Measurements from ENCODE around the gene HOXC10. TPM values are rescaled to one million over a fixed set of nuclear protein-coding genes. Genes with fewer than 3 reads are reported as not detected.

Gene HOXC10
- total and polyA plus RNA-seq, 2 of the 8 experiments (the other 6 are each of a cell fraction or from before 2014, with no cell fraction given): not detected

- Histone ChIP-seq H3K4me3 (ENCODE audit: extremely low read depth in 1 of 4, insufficient read depth in 2 of 4, low read depth in 3 of 4, low read length in 4 of 4) (no peak overlapping the region), H2BK15ac (ENCODE audit: low read length) (no peak overlapping the region), H2AK5ac (ENCODE audit: low read depth, low read length) (no peak overlapping the region), H3K23ac (ENCODE audit: insufficient read length) (no peak overlapping the region), H4K20me1 (replicated peaks in 1 of 2; ENCODE audit: control insufficient read depth in 1 of 2, insufficient read depth in 2 of 2, low read length in 2 of 2) (peaks cover 32 to 51% of the 10 kb centered on the region in 2 experiments), H3K23me2 (ENCODE audit: low read depth, low read length) (no peaks in the 10 kb centered on the region), H2BK12ac (ENCODE audit: low read depth, low read length) (no peak overlapping the region), H3K18ac (ENCODE audit: extremely low read depth, low read length) (no peak overlapping the region; the same call in 1 of the 2 replicates), H2AFZ (ENCODE audit: low read length) (no peak overlapping the region), H3K14ac (ENCODE audit: insufficient read length) (no peak overlapping the region), H3K36me3 (ENCODE audit: control insufficient read depth in 2 of 4, insufficient read depth in 4 of 4, low read length in 3 of 4) (peaks cover 0 to 14% (median 0%) of the 10 kb centered on the region in 4 experiments; a peak in 1 of 8 replicates), H3K79me2 (ENCODE audit: control insufficient read depth in 1 of 2, insufficient read depth in 2 of 2, low read length in 2 of 2) (no peaks in the 10 kb centered on the region), H2BK120ac (replicated peaks; ENCODE audit: low read depth, low read length) (no peak overlapping the region), H3K9me3 (ENCODE audit: insufficient read depth in 2 of 2, low read depth in 1 of 2, low read length in 1 of 2) (no peaks in the 10 kb centered on the region; a peak in 1 of 4 replicates), H3K9ac (replicated peaks in 1 of 4; ENCODE audit: extremely low read depth in 1 of 4, low read depth in 3 of 4, low read length in 3 of 4) (no peak overlapping the region), H4K8ac (ENCODE audit: extremely low read depth, insufficient read depth, low read length) (no peak overlapping the region), H2BK20ac (ENCODE audit: low read length) (no peak overlapping the region), H4K5ac (ENCODE audit: insufficient read length, low read depth, low read length) (no peak overlapping the region), H2BK5ac (ENCODE audit: low read depth, low read length) (no peak overlapping the region), H3K4me1 (replicated peaks in 1 of 4; ENCODE audit: control insufficient read depth in 3 of 4, insufficient read depth in 4 of 4, low read length in 3 of 4) (peaks cover 0 to 5% (median under 1%) of the 10 kb centered on the region in 4 experiments; a peak in 1 of 7 replicates), H3K4ac (replicated peaks; ENCODE audit: insufficient read length, low read depth, low read length) (no peak overlapping the region), H3K4me2 (ENCODE audit: insufficient read depth in 1 of 2, low read depth in 2 of 2, low read length in 2 of 2) (no peak overlapping the region), H3K79me1 (ENCODE audit: low read depth, low read length) (no peaks in the 10 kb centered on the region), H3K27ac (ENCODE audit: low read depth, low read length) (no peak overlapping the region), H3K56ac (replicated peaks; ENCODE audit: insufficient read length, low read depth, low read length) (no peak overlapping the region), H3K27me3 (replicated peaks in 1 of 4; ENCODE audit: control insufficient read depth in 3 of 4, extremely low read depth in 1 of 4, insufficient read depth in 3 of 4, low read length in 3 of 4) (peaks cover 99 to 100% (median 100%) of the 10 kb centered on the region in 4 experiments), H4K91ac (replicated peaks; ENCODE audit: insufficient read length, low read length) (no peak overlapping the region)
- CTCF ChIA-PET (ENCODE audit: partially characterized antibody): interaction anchor here (0.5 to 2.5 kb wide), 12 partner anchors 14 to 538 kb away, joined by 3 to 8 read pairs (median 4); partner anchors contain the start of gene HOXC13
- FAIRE-seq: no peak
- WGBS, 2 experiments (ENCODE audit: extremely low coverage in 1 of 2, insufficient coverage in 1 of 2, insufficient read length in 1 of 2, insufficient replicate concordance in 2 of 2, low coverage in 1 of 2, low lambda C conversion rate in 2 of 2, missing lambda C conversion rate in 1 of 2): 36% methylated on average over 4 of the region's 4 CpGs; no CpG with 5 or more reads in 1 of the 2 experiments
- no peak for DNase-seq (ENCODE audit: low read depth in 1 of 2, low spot score in 2 of 2)
- POLR2A ChIA-PET (ENCODE audit: partially characterized antibody): interaction anchor here (0.6 to 1.3 kb wide), 4 partner anchors 9 to 143 kb away, joined by 3 read pairs; no protein-coding TSS in a partner anchor
- no peak for TF ChIP-seq CTCF (IDR thresholded peaks at IDR 0.05; ENCODE audit: control extremely low read depth in 1 of 3, insufficient read depth in 1 of 3, low read depth in 1 of 3, low read length in 3 of 3)
Measured at GRCh38 chr12:53959314-53959713, 25.6 kb upstream of the HOXC10 start.
